SH-SY5Y (cell line): ENCODE results near the gene PROM1.

Experiments used
- GATA2 ChIP-seq: IDR thresholded peaks from 2 replicates; pipeline ENCODE4 v1.6.1; 2011; ENCODE audit warnings: mild to moderate bottlenecking, low read depth, low read length
- GATA3 ChIP-seq: IDR thresholded peaks from 2 replicates; pipeline ENCODE4 v1.6.1; 2011; ENCODE audit warnings: low read depth, mild to moderate bottlenecking, low read length, moderate library complexity

DNA sequence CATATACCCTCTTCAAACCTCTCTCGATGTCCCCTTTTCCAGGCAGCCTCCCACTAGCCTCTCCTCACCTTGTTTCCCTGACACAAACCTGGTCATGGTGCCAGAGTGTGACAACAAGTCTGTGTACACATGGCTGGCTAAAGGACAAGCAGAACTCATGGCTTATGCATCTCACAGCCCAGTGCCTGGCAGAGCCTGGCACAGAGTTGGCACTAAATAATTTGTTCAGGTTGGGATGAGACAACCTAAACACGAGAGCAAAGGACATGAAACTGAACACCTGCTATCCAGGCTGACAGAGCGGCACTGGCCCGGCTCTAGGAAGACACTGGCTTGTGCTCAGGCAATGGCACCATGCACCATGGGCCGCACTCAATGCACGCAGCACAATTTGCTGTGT, 72.7 kb downstream of the PROM1 start:
- TF ChIP-seq GATA3 = no peak
- TF ChIP-seq GATA2 = no peak
